AG04449 (cell line): Measurements from ENCODE around the gene CACNB2.

Experiments
- CTCF ChIA-PET: fragments of 350-600 bp; formaldehyde crosslinking; extraction: SDS; loops from one replicate; lab custom pipeline; 2021; ENCODE audit warnings: antibody characterized with exemption; lab: Yijun Ruan, JAX
- POLR2A ChIA-PET: fragments of 400-600, 350-600 bp; formaldehyde crosslinking; extraction: SDS; loops from one replicate; lab custom pipeline; 2020; ENCODE audit warnings: antibody characterized with exemption, inconsistent platforms; lab: Yijun Ruan, JAX
- DNase-seq: peaks from one replicate; pipeline ENCODE4 v3.0.0-alpha.2; 2010; ENCODE audit warnings: low read depth, low spot score
- H3K4me3 ChIP-seq: 2 replicates; pipeline ENCODE4 v1.5.1; 2011; ENCODE audit warnings: low read depth, mild to moderate bottlenecking, control low read depth, low read length
- CTCF ChIP-seq: IDR thresholded peaks from one replicate; pipeline ENCODE4 v1.5.1; 2011; ENCODE audit warnings: mild to moderate bottlenecking, moderate library complexity, low read length, control low read depth, inconsistent platforms; ENCODE audit not compliant: insufficient read depth; ENCODE audit errors: missing control alignments

Gene CACNB2

GRCh38 chr10:18341055-18341454, 200.8 kb downstream of the CACNB2 start:
- no peak for DNase-seq
- no peak for TF ChIP-seq CTCF
- no peak overlapping the region for H3K4me3 ChIP-seq
- CTCF ChIA-PET, result no interaction called here
- POLR2A ChIA-PET, result no interaction called here

DNA sequence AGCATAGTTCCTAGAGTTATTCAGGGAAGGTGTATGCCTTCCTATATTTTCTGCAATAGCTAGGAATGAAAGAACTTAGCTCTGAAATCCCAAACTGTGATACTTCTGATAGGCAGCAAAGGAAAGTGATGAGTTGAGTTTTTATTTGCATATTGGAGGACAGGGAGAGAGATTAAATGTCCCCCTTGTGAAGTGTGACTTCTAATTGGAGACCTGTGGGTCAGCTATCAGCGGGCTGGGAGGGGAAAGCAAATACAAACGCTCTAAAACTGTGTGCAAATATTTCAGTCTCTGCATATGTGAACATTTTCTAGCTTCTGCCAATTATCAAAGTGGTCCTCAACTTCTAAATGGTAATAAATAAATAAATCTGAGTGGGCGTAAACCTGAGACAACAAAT, 203.3 kb downstream of the CACNB2 start:
- POLR2A ChIA-PET, result no interaction called here
- TF ChIP-seq CTCF, result no peak
- DNase-seq, result no peak
- CTCF ChIA-PET, result no interaction called here
- H3K4me3 ChIP-seq, result no peak overlapping the region

DNA sequence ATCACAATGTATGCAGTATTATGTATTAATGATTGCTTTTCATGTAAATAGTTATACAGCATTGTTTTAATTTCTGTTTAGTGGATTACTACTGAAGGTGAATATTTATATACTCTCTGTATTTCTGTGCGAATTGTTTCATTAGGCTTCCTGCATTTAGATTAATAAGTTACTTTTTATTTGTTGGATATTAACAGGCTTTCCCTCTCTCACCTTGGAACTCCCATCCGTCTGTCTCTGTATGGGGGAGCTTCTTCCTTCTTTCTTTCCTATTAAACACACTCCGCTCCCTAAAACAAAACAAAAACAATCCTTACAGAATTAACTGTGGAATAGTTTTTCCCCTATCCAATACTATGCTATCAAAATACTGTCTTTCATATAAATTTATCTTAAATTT, 205.1 kb downstream of the CACNB2 start:
- DNase-seq, result no peak
- no peak overlapping the region for H3K4me3 ChIP-seq
- ChIA-PET POLR2A (no interaction called here), CTCF (no interaction called here)
- no peak for TF ChIP-seq CTCF

DNA sequence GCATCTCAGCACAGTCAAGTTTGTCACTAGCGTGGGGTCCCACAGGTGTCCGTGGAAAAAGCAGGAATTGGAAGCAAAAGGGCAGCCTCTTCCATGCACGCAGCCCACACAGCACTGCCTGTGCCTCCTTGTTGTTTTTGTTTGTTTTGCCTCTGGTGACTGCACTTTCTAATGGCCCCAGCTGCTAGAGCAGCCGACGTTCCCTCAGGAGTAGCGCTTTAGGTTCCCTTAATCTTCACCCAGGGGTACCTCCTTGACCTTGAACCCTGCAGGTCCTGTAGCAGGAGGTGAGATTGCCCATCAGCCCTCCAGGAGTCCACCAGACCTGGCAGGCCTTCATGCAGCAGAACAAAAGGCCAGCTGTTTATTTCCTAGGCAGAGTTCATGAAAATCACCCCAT, 210.1 kb downstream of the CACNB2 start:
- no peak for DNase-seq
- no peak overlapping the region for H3K4me3 ChIP-seq
- no peak for TF ChIP-seq CTCF
- ChIA-PET CTCF (no interaction called here), POLR2A (no interaction called here)

GRCh38 chr10:18351421-18351820, 211.2 kb downstream of the CACNB2 start:
- CTCF ChIA-PET, result no interaction called here
- POLR2A ChIA-PET, result no interaction called here
- no peak for DNase-seq
- no peak for TF ChIP-seq CTCF
- no peak overlapping the region for H3K4me3 ChIP-seq

- TF ChIP-seq CTCF, result no peak
- POLR2A ChIA-PET, result no interaction called here
- no peak overlapping the region for H3K4me3 ChIP-seq
- no peak for DNase-seq
- CTCF ChIA-PET, result no interaction called here
Observed at GRCh38 chr10:18352175-18352574, 212.0 kb downstream of the CACNB2 start.
